Astrocyte (in vitro differentiated cells and primary cell): ENCODE results near the gene DLK1. TPM values are rescaled to one million over a fixed set of nuclear protein-coding genes. Genes with fewer than 3 reads are reported as not detected.

Experiments used
- DNase-seq: peaks from one replicate; pipeline ENCODE4 v3.0.0-alpha.2; 2010; ENCODE audit warnings: low read depth
- FAIRE-seq: peaks from 2 replicates; lab custom pipeline; 2011; peaks lifted over from hg19 to GRCh38; lab: Jason Lieb, UNC
- H2AFZ ChIP-seq: 2 replicates; pipeline ENCODE4 v1.6.0; 2012; ENCODE audit warnings: low read depth, low read length, inconsistent platforms
- H3K27ac ChIP-seq: 2 replicates; pipeline ENCODE4 v1.5.1; 2011; ENCODE audit warnings: low read depth, low read length, inconsistent platforms
- H3K27me3 ChIP-seq: 2 replicates; pipeline ENCODE4 v1.6.0; 2011; ENCODE audit warnings: low read length, inconsistent platforms; ENCODE audit not compliant: insufficient read depth
- H3K36me3 ChIP-seq: 2 replicates; pipeline ENCODE4 v1.5.1; 2011; ENCODE audit warnings: low read length, inconsistent platforms; ENCODE audit not compliant: insufficient read depth
- H3K4me1 ChIP-seq: 2 replicates; pipeline ENCODE4 v1.5.1; 2011; ENCODE audit warnings: low read length, inconsistent platforms; ENCODE audit not compliant: insufficient read depth
- H3K4me2 ChIP-seq: 2 replicates; pipeline ENCODE4 v1.6.0; 2012; ENCODE audit warnings: low read length, inconsistent platforms
- H3K4me3 ChIP-seq: 2 replicates; pipeline ENCODE4 v1.5.1; 2011; ENCODE audit warnings: low read depth, mild to moderate bottlenecking, low read length, inconsistent platforms; ENCODE audit not compliant: insufficient read depth
- H3K79me2 ChIP-seq: 2 replicates; pipeline ENCODE4 v1.6.0; 2012; ENCODE audit warnings: mild to moderate bottlenecking, low read length, inconsistent platforms; ENCODE audit not compliant: insufficient read depth
- H3K9ac ChIP-seq: 2 replicates; pipeline ENCODE4 v1.6.0; 2012; ENCODE audit warnings: mild to moderate bottlenecking, low read length, inconsistent platforms
- H3K9me3 ChIP-seq: 2 replicates; pipeline ENCODE4 v1.5.1; 2012; ENCODE audit warnings: low read depth, mild to moderate bottlenecking, low read length, inconsistent platforms; ENCODE audit not compliant: insufficient read depth
- H4K20me1 ChIP-seq: 2 replicates; pipeline ENCODE4 v1.6.0; 2012; ENCODE audit warnings: low read length, inconsistent platforms; ENCODE audit not compliant: insufficient read depth
- H3K27ac Mint-ChIP-seq: one replicate; pipeline ENCODE4 v1.8.0; 2021; ENCODE audit warnings: mild to moderate bottlenecking, mixed read lengths; ENCODE audit not compliant: unreplicated experiment
- H3K27me3 Mint-ChIP-seq: one replicate; pipeline ENCODE4 v1.8.0; 2021; ENCODE audit warnings: low read depth, mixed read lengths; ENCODE audit not compliant: unreplicated experiment
- H3K36me3 Mint-ChIP-seq: one replicate; pipeline ENCODE4 v1.8.0; 2021; ENCODE audit warnings: low read depth, mixed read lengths; ENCODE audit not compliant: unreplicated experiment
- H3K4me1 Mint-ChIP-seq: one replicate; pipeline ENCODE4 v1.8.0; 2021; ENCODE audit warnings: low read depth, mixed read lengths; ENCODE audit not compliant: unreplicated experiment
- H3K4me3 Mint-ChIP-seq: one replicate; pipeline ENCODE4 v1.8.0; 2021; ENCODE audit warnings: mild to moderate bottlenecking, moderate library complexity, mixed read lengths; ENCODE audit not compliant: unreplicated experiment
- H3K9me3 Mint-ChIP-seq: one replicate; pipeline ENCODE4 v1.8.0; 2021; ENCODE audit warnings: mild to moderate bottlenecking, mixed read lengths; ENCODE audit not compliant: unreplicated experiment
- EZH2 ChIP-seq: IDR thresholded peaks from 2 replicates; pipeline ENCODE4 v1.6.1; 2012; ENCODE audit warnings: mild to moderate bottlenecking, low read length, inconsistent platforms; ENCODE audit not compliant: insufficient read depth
- total RNA-seq: library from RNA; stranded (reverse); gene quantifications from 2 replicates; pipeline ENCODE4 v1.2.1, GENCODE V29; 2021
- TF ChIP-seq, protein P1 (sequence below): IDR thresholded peaks from 2 replicates; pipeline ENCODE4 v1.5.1; 2011; ENCODE audit warnings: low read depth, mild to moderate bottlenecking, inconsistent platforms, low read length, moderate library complexity; ENCODE audit not compliant: insufficient read depth

DLK1 gene
- total RNA-seq, 1 donor from 2014 or later, result 2.7 TPM

DNA sequence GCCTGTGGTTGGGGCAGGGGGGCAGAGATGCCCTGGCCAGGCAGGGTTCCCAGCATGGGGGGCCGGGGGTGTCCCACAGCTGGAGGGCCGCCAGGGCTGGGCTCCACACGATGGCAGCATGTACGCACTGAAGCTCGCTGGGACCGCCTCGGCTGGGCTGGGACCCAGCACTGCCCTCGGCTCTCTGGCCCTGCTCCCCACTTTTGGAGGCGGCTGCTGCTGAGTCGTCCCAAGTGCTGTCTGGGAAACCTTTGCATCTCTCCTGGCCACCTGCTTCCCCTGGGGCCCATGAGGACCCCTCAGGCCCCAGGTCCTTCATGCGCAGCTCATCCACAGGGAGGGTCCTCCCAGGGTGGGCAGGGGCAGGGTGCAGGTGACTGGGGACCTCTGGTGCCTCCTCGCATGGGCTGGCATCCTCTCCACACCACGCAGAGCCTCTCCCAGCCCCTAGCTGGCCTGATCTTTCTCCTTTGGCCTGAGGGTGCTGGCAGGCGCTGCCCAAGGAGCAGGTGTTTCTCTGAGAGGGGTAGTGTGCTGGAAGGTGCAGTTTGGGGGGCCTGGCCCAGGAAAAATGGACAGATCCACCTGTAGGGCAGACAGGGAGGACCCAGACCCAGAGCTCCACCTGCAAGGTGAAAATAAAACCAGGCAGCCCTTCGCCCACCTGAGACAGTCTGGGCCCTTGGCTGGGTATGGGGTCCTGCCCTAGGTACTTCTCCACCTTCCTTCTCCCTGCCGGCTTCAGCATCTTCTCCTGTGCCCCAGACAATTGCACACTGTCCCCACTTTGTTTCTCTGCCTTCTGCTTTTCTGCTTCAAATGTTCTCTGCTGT is 46.9 kb downstream of the DLK1 start:
- Mint-ChIP-seq H3K27ac (no peak overlapping the region), H3K4me3 (no peak overlapping the region), H3K9me3 (peaks cover 21% of the 10 kb centered on the region), H3K36me3 (peaks cover 2% of the 10 kb centered on the region), H3K4me1 (no peaks in the 10 kb centered on the region), H3K27me3 (peaks cover 56% of the 10 kb centered on the region)
- Histone ChIP-seq H3K4me1 (no peaks in the 10 kb centered on the region), H3K27ac (no peak overlapping the region), H3K27me3 (peaks cover 2% of the 10 kb centered on the region), H3K9me3 (no peaks in the 10 kb centered on the region), H3K9ac (no peak overlapping the region), H4K20me1 (no peaks in the 10 kb centered on the region), H3K4me3 (no peak overlapping the region), H3K79me2 (no peaks in the 10 kb centered on the region), H3K4me2 (no peak overlapping the region), H3K36me3 (no peaks in the 10 kb centered on the region), H2AFZ (no peak overlapping the region)
- no peak for TF ChIP-seq EZH2
- TF ChIP-seq, protein P1, sequence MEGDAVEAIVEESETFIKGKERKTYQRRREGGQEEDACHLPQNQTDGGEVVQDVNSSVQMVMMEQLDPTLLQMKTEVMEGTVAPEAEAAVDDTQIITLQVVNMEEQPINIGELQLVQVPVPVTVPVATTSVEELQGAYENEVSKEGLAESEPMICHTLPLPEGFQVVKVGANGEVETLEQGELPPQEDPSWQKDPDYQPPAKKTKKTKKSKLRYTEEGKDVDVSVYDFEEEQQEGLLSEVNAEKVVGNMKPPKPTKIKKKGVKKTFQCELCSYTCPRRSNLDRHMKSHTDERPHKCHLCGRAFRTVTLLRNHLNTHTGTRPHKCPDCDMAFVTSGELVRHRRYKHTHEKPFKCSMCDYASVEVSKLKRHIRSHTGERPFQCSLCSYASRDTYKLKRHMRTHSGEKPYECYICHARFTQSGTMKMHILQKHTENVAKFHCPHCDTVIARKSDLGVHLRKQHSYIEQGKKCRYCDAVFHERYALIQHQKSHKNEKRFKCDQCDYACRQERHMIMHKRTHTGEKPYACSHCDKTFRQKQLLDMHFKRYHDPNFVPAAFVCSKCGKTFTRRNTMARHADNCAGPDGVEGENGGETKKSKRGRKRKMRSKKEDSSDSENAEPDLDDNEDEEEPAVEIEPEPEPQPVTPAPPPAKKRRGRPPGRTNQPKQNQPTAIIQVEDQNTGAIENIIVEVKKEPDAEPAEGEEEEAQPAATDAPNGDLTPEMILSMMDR, result no peak
- no peak for DNase-seq
- FAIRE-seq, result no peak

DNA sequence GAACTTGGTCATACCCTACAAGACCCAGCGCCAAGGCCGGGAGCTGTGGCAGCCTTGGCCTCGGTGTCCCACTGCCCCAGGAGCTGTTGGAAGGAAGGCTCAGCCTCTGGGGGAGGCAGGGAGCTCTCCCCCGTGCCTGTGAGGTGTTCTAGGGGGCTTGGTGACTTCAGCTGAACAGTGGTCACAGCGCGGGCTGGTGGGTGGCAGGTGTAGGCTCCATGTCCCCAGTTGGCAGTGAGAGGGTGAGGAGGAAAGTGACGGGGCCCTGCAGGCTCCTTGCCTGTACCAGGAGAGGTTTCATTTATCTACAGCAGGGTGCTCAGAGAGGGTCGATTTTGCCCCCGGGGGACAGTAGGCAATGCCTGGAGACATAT is 47.5 kb downstream of the DLK1 start:
- peaks cover 21% of the 10 kb centered on the region for H3K9me3 Mint-ChIP-seq
- Histone ChIP-seq H3K4me1 (no peaks in the 10 kb centered on the region), H3K36me3 (no peaks in the 10 kb centered on the region), H3K4me2 (no peak overlapping the region), H3K27me3 (peaks cover 2% of the 10 kb centered on the region), H3K9ac (no peak overlapping the region), H3K27ac (no peak overlapping the region), H4K20me1 (no peaks in the 10 kb centered on the region), H3K9me3 (no peaks in the 10 kb centered on the region), H3K79me2 (no peaks in the 10 kb centered on the region), H3K4me3 (no peak overlapping the region), H2AFZ (no peak overlapping the region)
- DNase-seq, result no peak
- H3K36me3 Mint-ChIP-seq, result peaks cover 2% of the 10 kb centered on the region
- H3K4me3 Mint-ChIP-seq, result no peak overlapping the region
- FAIRE-seq, result no peak
- no peaks in the 10 kb centered on the region for H3K4me1 Mint-ChIP-seq
- H3K27me3 Mint-ChIP-seq, result peaks cover 61% of the 10 kb centered on the region
- no peak overlapping the region for H3K27ac Mint-ChIP-seq
- TF ChIP-seq, protein P1, result no peak
- TF ChIP-seq EZH2, result no peak

DNA sequence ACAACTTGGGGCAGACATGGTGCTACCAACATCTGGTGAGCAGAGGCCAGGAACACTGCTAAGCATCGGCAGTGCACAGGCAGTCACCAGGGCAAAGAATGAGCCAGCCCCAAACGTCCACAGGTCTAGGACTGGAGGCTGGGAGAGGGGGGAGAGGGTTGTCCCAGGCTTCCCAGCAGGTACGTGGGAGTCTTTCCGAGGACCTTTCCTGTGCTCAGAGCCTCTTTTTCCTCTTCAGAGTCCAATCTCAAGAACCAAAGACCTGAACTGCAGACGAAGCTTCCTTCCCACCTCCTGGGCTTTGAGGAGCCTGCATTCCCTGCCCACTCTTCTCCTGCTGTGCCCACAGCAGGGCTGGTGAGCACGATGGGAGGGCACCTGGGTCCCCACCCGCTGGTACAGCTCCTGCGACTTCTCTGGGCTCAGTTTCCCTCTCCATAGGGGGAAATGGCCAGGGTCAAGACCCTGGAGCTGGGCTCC is 48.7 kb downstream of the DLK1 start:
- Histone ChIP-seq H3K9ac (no peak overlapping the region), H3K9me3 (no peaks in the 10 kb centered on the region), H3K27ac (no peak overlapping the region), H3K27me3 (peaks cover 2% of the 10 kb centered on the region), H4K20me1 (no peaks in the 10 kb centered on the region), H3K4me3 (no peak overlapping the region), H2AFZ (no peak overlapping the region), H3K79me2 (no peaks in the 10 kb centered on the region), H3K4me2 (no peak overlapping the region), H3K36me3 (no peaks in the 10 kb centered on the region), H3K4me1 (no peaks in the 10 kb centered on the region)
- Mint-ChIP-seq H3K27ac (no peak overlapping the region), H3K27me3 (peaks cover 62% of the 10 kb centered on the region), H3K36me3 (peaks cover 2% of the 10 kb centered on the region), H3K4me3 (no peak overlapping the region), H3K9me3 (peaks cover 17% of the 10 kb centered on the region), H3K4me1 (no peaks in the 10 kb centered on the region)
- TF ChIP-seq EZH2, result no peak
- TF ChIP-seq, protein P1, result no peak
- DNase-seq (no peak), FAIRE-seq (no peak)
